Neural cell (in vitro differentiated cells): ENCODE measurements around the gene RAD54L2. TPM values are rescaled to one million over a fixed set of nuclear protein-coding genes. Genes with fewer than 3 reads are reported as not detected.
"Not testable (repeated sequence)": the region's sequence is repeated elsewhere in the genome, so short reads cannot be mapped to it uniquely, and the experiment has no call there.

Experiments used
- H2AFZ ChIP-seq: fragments of 200-600, 300-800 bp; sonication (generic), shearing (Covaris generic); 2 replicates; pipeline ENCODE4 v1.6.0; 2014; ENCODE audit warnings: low read depth, mild to moderate bottlenecking, antibody characterized with exemption, low read length, moderate library complexity
- H3F3A ChIP-seq: fragments of 200-600 bp; shearing (Covaris generic); 2 replicates; pipeline ENCODE4 v1.6.1; 2016; ENCODE audit warnings: mild to moderate bottlenecking, moderate library complexity, mixed read lengths, antibody characterized with exemption, low read length; ENCODE audit not compliant: insufficient read depth, poor library complexity, severe bottlenecking
- H3K27ac ChIP-seq: fragments of 200-600, 300-800 bp; sonication (generic), shearing (Covaris generic); 2 replicates; pipeline ENCODE4 v1.5.1; 2014; ENCODE audit warnings: mild to moderate bottlenecking, low read length, moderate library complexity
- H3K27me3 ChIP-seq: fragments of 300-800, 200-600 bp; sonication (generic), shearing (Covaris generic); 2 replicates; pipeline ENCODE4 v1.6.0; 2014; ENCODE audit warnings: mild to moderate bottlenecking, low read depth, low read length, moderate library complexity; ENCODE audit not compliant: insufficient read depth
- H3K36me3 ChIP-seq: fragments of 300-800, 200-600 bp; sonication (generic), shearing (Covaris generic); 2 replicates; pipeline ENCODE4 v1.5.1; 2014; ENCODE audit warnings: mild to moderate bottlenecking, antibody characterized with exemption, low read length, moderate library complexity; ENCODE audit not compliant: insufficient read depth
- H3K4me2 ChIP-seq: fragments of 300-800, 200-600 bp; sonication (generic), shearing (Covaris generic); 2 replicates; pipeline ENCODE4 v1.6.0; 2014; ENCODE audit warnings: mild to moderate bottlenecking, low read length
- H3K4me3 ChIP-seq: fragments of 300-800, 200-600 bp; sonication (generic), shearing (Covaris generic); 2 replicates; pipeline ENCODE4 v1.5.1; 2014; ENCODE audit warnings: mild to moderate bottlenecking, low read length, moderate library complexity
- H3K79me2 ChIP-seq: fragments of 200-600 bp; shearing (Covaris generic); replicated peaks from 2 replicates; pipeline ENCODE4 v1.6.0; 2014; ENCODE audit warnings: mild to moderate bottlenecking, low read length, moderate library complexity; ENCODE audit not compliant: insufficient read depth
- H3K9ac ChIP-seq: fragments of 300-800, 200-600 bp; sonication (generic), shearing (Covaris generic); 2 replicates; pipeline ENCODE4 v1.6.1; 2016; ENCODE audit warnings: mild to moderate bottlenecking, low read length, mixed read lengths
- H3K9me2 ChIP-seq: fragments of 200-600 bp; shearing (Covaris generic); 2 replicates; pipeline ENCODE4 v1.6.1; 2016; ENCODE audit warnings: mild to moderate bottlenecking, low read length, mixed read lengths; ENCODE audit not compliant: insufficient read depth
- H3K9me3 ChIP-seq: fragments of 200-600, 300-800 bp; sonication (generic), shearing (Covaris generic); 2 replicates; pipeline ENCODE4 v1.6.1; 2016; ENCODE audit warnings: mild to moderate bottlenecking, mixed run types, low read length, moderate library complexity, mixed read lengths
- H4K20me1 ChIP-seq: fragments of 200-600 bp; shearing (Covaris generic); 2 replicates; pipeline ENCODE4 v1.6.1; 2016; ENCODE audit warnings: mild to moderate bottlenecking, mixed run types; ENCODE audit not compliant: insufficient read depth
- EP300 ChIP-seq: fragments of 450-650 bp; conservative IDR thresholded peaks from 2 replicates; pipeline ENCODE4 v1.6.1; 2014; ENCODE audit warnings: antibody characterized with exemption, mild to moderate bottlenecking, moderate library complexity; ENCODE audit not compliant: poor library complexity, severe bottlenecking
- EZH2 ChIP-seq: fragments of 200-600, 300-800 bp; shearing (Covaris generic), sonication (generic); IDR thresholded peaks from 2 replicates; pipeline ENCODE4 v1.6.1; 2014; ENCODE audit warnings: antibody characterized with exemption, low read length, borderline replicate concordance, mild to moderate bottlenecking; ENCODE audit not compliant: insufficient read depth, poor library complexity, severe bottlenecking
- MXI1 ChIP-seq: fragments of 450-650 bp; conservative IDR thresholded peaks from 2 replicates; pipeline ENCODE4 v1.6.1; 2014; ENCODE audit warnings: antibody characterized with exemption, mild to moderate bottlenecking; ENCODE audit not compliant: poor library complexity, severe bottlenecking
- POLR2AphosphoS5 ChIP-seq: IDR thresholded peaks from 2 replicates; pipeline ENCODE4 v1.6.1; 2012
- RAD21 ChIP-seq: fragments of 450-650 bp; conservative IDR thresholded peaks from 2 replicates; pipeline ENCODE4 v1.6.1; 2014; ENCODE audit warnings: antibody characterized with exemption, mild to moderate bottlenecking, moderate library complexity
- SMC3 ChIP-seq: fragments of 450-650 bp; conservative IDR thresholded peaks from 2 replicates; pipeline ENCODE4 v1.6.1; 2014; ENCODE audit warnings: antibody characterized with exemption, mild to moderate bottlenecking, moderate library complexity; ENCODE audit not compliant: poor library complexity
- TAF1 ChIP-seq: IDR thresholded peaks from 2 replicates; pipeline ENCODE4 v1.6.1; 2012; ENCODE audit warnings: low read depth
- polyA plus RNA-seq: library from polyadenylated mRNA; depleted of rRNA; stranded (reverse); fragments of >200 nt; gene quantifications from 2 replicates; pipeline ENCODE4 v1.2.3, GENCODE V29; 2014
- TF ChIP-seq, protein P1 (sequence below): fragments of 450-650 bp; IDR thresholded peaks from 2 replicates; pipeline ENCODE4 v1.5.1; 2014; ENCODE audit warnings: antibody characterized with exemption, mild to moderate bottlenecking, moderate library complexity; ENCODE audit not compliant: poor library complexity, severe bottlenecking
- TF ChIP-seq, protein P2 (sequence below): IDR thresholded peaks from 2 replicates; pipeline ENCODE4 v1.6.1; 2012; ENCODE audit warnings: borderline replicate concordance

The RAD54L2 gene
- polyA plus RNA-seq, 1 donor from 2014 or later: 14.5 TPM

DNA sequence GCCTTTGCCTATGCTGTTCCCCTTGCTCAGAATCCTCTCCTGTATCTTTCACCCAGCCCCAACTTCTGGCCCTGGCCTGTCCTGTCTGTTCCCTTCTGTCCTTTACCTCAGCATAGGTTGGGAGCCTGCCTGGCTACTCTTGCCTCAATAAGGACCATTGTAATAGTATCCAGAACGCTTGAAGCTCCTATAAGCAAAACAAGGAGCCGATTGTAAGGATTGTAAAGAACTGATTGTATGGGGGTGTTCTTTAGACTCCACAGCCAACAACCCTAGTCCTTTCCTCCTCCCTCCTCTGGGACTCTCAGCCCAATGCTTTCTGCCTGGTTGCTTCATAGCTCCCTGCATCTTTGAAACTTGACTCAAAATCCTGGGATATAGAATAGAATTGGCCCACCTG is 18.7 kb upstream of the RAD54L2 start:
- H3K9me2 ChIP-seq: no peaks in the 10 kb centered on the region
- H3K9ac ChIP-seq: no peak overlapping the region
- H2AFZ ChIP-seq: no peak overlapping the region
- H3K27me3 ChIP-seq: no peaks in the 10 kb centered on the region
- H3K36me3 ChIP-seq: no peaks in the 10 kb centered on the region
- H3F3A ChIP-seq: no peaks in the 10 kb centered on the region
- no peak for TF ChIP-seq TAF1
- no peak for TF ChIP-seq MXI1
- TF ChIP-seq, protein P1, sequence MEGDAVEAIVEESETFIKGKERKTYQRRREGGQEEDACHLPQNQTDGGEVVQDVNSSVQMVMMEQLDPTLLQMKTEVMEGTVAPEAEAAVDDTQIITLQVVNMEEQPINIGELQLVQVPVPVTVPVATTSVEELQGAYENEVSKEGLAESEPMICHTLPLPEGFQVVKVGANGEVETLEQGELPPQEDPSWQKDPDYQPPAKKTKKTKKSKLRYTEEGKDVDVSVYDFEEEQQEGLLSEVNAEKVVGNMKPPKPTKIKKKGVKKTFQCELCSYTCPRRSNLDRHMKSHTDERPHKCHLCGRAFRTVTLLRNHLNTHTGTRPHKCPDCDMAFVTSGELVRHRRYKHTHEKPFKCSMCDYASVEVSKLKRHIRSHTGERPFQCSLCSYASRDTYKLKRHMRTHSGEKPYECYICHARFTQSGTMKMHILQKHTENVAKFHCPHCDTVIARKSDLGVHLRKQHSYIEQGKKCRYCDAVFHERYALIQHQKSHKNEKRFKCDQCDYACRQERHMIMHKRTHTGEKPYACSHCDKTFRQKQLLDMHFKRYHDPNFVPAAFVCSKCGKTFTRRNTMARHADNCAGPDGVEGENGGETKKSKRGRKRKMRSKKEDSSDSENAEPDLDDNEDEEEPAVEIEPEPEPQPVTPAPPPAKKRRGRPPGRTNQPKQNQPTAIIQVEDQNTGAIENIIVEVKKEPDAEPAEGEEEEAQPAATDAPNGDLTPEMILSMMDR: no peak
- TF ChIP-seq EP300: no peak
- TF ChIP-seq SMC3: no peak
- no peak for TF ChIP-seq RAD21
- TF ChIP-seq POLR2AphosphoS5: no peak
- TF ChIP-seq EZH2: no peak
- TF ChIP-seq, protein P2, sequence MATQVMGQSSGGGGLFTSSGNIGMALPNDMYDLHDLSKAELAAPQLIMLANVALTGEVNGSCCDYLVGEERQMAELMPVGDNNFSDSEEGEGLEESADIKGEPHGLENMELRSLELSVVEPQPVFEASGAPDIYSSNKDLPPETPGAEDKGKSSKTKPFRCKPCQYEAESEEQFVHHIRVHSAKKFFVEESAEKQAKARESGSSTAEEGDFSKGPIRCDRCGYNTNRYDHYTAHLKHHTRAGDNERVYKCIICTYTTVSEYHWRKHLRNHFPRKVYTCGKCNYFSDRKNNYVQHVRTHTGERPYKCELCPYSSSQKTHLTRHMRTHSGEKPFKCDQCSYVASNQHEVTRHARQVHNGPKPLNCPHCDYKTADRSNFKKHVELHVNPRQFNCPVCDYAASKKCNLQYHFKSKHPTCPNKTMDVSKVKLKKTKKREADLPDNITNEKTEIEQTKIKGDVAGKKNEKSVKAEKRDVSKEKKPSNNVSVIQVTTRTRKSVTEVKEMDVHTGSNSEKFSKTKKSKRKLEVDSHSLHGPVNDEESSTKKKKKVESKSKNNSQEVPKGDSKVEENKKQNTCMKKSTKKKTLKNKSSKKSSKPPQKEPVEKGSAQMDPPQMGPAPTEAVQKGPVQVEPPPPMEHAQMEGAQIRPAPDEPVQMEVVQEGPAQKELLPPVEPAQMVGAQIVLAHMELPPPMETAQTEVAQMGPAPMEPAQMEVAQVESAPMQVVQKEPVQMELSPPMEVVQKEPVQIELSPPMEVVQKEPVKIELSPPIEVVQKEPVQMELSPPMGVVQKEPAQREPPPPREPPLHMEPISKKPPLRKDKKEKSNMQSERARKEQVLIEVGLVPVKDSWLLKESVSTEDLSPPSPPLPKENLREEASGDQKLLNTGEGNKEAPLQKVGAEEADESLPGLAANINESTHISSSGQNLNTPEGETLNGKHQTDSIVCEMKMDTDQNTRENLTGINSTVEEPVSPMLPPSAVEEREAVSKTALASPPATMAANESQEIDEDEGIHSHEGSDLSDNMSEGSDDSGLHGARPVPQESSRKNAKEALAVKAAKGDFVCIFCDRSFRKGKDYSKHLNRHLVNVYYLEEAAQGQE: no peak
- H3K4me2 ChIP-seq: no peak overlapping the region
- H3K79me2 ChIP-seq: no peaks in the 10 kb centered on the region
- no peaks in the 10 kb centered on the region for H4K20me1 ChIP-seq
- H3K9me3 ChIP-seq: no peaks in the 10 kb centered on the region
- H3K27ac ChIP-seq: no peak overlapping the region
- no peak overlapping the region for H3K4me3 ChIP-seq

DNA sequence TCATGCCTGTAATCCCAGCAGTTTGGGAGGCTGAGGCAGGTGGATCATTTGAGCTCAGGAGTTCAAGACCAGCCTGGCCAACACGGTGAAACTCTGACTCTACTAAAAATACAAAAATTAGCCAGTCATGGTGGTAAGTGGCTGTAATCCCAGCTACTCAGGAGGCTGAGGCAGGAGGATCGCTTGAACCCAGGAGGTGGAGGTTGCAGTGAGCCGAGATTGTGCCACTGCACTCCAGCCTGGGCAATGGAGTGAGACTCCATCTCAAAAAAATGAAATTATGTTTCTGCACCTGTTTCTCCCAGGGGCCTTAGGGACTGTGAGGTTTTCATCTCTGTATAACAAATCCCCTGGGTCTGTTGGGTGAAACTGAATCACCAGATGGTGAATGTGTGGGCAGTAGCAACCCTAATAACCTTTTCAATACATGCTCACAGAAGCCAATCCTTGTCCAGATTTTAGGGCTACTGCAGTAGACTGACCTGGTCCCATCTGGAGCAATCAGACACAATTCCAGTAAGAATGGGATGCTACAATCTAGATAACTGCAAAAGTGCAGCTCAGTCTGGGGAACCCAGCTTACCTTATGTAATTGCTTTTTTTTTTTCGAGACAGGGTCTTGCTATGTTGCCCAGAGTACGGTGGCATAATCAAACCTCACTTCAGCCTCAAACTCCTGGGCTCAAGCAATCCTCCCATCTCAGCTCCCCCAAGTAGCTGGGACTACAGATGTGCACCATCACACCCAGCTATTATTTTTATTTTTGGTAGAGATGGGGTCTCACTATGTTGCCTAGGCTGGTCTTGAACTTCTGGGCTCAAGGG is 17.4 kb upstream of the RAD54L2 start:
- not testable (repeated sequence) for H3K27ac ChIP-seq, H3K27me3 ChIP-seq, H3F3A ChIP-seq, H3K9me3 ChIP-seq, H3K36me3 ChIP-seq, H3K4me2 ChIP-seq, H2AFZ ChIP-seq, H3K9ac ChIP-seq, H3K9me2 ChIP-seq, H3K4me3 ChIP-seq, H3K79me2 ChIP-seq, H4K20me1 ChIP-seq
